ENCODE measurements around the gene DNAJA4. TPM values are rescaled to one million over a fixed set of nuclear protein-coding genes. Genes with fewer than 3 reads are reported as not detected.
A peak's percentile ranks its signal among the peaks of the same experiment; 100 is the strongest.

DNAJA4 gene
- total and polyA plus RNA-seq, 9 of the 15 experiments (the other 6 are each of a cell fraction or from before 2014, with no cell fraction given) = 0.11 to 1.0 (median 0.16) TPM; not detected in 4

DNA sequence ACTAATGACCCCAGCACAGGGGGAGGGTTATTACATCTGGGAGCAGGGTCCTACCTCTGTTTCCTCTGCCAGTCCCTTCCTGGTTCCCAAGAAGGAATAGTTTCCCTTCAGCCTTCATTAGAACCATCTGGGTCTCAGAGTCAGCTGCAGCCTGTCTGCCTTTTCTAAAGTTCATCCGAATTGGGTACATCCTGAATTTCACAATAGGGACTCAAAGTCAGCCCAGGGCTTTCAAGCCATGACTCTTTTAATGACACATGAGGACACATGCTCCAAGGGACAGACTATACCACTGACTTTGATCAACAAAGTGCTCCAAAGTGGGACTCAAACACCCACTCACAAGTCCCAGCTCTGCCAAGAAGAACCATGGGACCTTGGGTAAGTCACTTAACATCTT is 63.1 kb downstream of the DNAJA4 start:
- Histone ChIP-seq H4K20me1 (replicated peaks; ENCODE audit: control insufficient read depth, insufficient read depth, low read length) (no peaks in the 10 kb centered on the region), H3K4me1 (replicated peaks in 1 of 2; ENCODE audit: control insufficient read depth in 2 of 2, insufficient read depth in 2 of 2, low read length in 2 of 2) (peaks cover 0 to 7% of the 10 kb centered on the region in 2 experiments; a peak in 3 of 5 replicates), H2AFZ (ENCODE audit: low read depth, low read length) (no peak overlapping the region), H3K79me2 (ENCODE audit: control insufficient read depth, insufficient read depth, low read length) (no peaks in the 10 kb centered on the region), H3K4me3 (no peak overlapping the region), H3K9me3 (replicated peaks; ENCODE audit: control insufficient read depth, insufficient read depth, low read depth, low read length) (no peaks in the 10 kb centered on the region), H3K9ac (ENCODE audit: insufficient read depth in 1 of 2, low read depth in 2 of 2, low read length in 2 of 2) (no peak overlapping the region), H3K9me1 (ENCODE audit: control insufficient read depth, insufficient read depth, low read length) (no peaks in the 10 kb centered on the region), H3K27me3 (ENCODE audit: control insufficient read depth in 2 of 2, insufficient read depth in 2 of 2, low read length in 2 of 2) (peaks cover 6 to 50% of the 10 kb centered on the region in 2 experiments; a peak in 4 of 5 replicates), H3K27ac (ENCODE audit: extremely low read depth, low read depth, low read length) (no peak overlapping the region), H3K36me3 (ENCODE audit: control insufficient read depth, insufficient read depth, low read length) (no peaks in the 10 kb centered on the region), H3K4me2 (ENCODE audit: insufficient read depth, low read length) (no peak overlapping the region)
- POLR2A ChIA-PET = interaction anchor here (1.4 kb wide), 1 partner anchor 28 kb away, joined by 3 read pairs; the partner anchor contains the start of gene SKIC8
- TF ChIP-seq ETV6 (IDR thresholded peaks at IDR 0.05; ENCODE audit: borderline replicate concordance in 1 of 2, low read depth in 2 of 2, low read length in 1 of 2) (no peak), ETV6 (CRISPR knock-in tag; IDR thresholded peaks at IDR 0.05; ENCODE audit: borderline replicate concordance) (no peak), CEBPB (tag; IDR thresholded peaks at IDR 0.05) (peak; percentile 25; the same call in 1 of the 2 replicates)
- no TSS peak for BruUV-seq (replicated peaks)
- CTCF ChIA-PET (ENCODE audit: low intra/inter-chr PET ratio) = no interaction called here
- ATAC-seq (no peak), DNase-seq (ENCODE audit: extremely low read depth in 1 of 4, low spot score in 3 of 4) (no peak), FAIRE-seq (no peak)
- intact Hi-C loops (cut with micrococcal nuclease) = no loop called here
- WGBS (ENCODE audit: insufficient coverage, low coverage, missing lambda C conversion rate) = 0% methylated on average over 1 of the region's 1 CpG
- in situ Hi-C loops (cut with MboI) = no loop called here

GRCh38 chr15:78329625-78330024 is 65.3 kb downstream of the DNAJA4 start:
- no TSS peak for BruUV-seq (replicated peaks)
- in situ Hi-C loops (cut with MboI) = no loop called here
- TF ChIP-seq CHD1 (IDR thresholded peaks at IDR 0.05; ENCODE audit: low read length) (no peak), CHAMP1 (IDR thresholded peaks at IDR 0.05) (no peak), NFE2L1 (tag; IDR thresholded peaks at IDR 0.05; ENCODE audit: borderline replicate concordance, low read depth) (no peak), ZNF133 (CRISPR knock-in tag; IDR thresholded peaks at IDR 0.05) (no peak), ID3 (CRISPR knock-in tag; IDR thresholded peaks at IDR 0.05) (no peak), ID3 (tag; IDR thresholded peaks at IDR 0.05) (no peak), ZNF146 (CRISPR knock-in tag; IDR thresholded peaks at IDR 0.05; ENCODE audit: unreplicated experiment) (no peak), LEF1 (IDR thresholded peaks at IDR 0.05) (no peak), ZNF639 (CRISPR knock-in tag; conservative IDR thresholded peaks at IDR 0.05 in 1 of 2, IDR thresholded peaks at IDR 0.05 in 1 of 2) (no peak)

More at GRCh38 chr15:78329625-78330024, 65.3 kb downstream of the DNAJA4 start:
- H3K4me2 ChIP-seq (ENCODE audit: insufficient read depth, low read length) = no peak overlapping the region
- no peak overlapping the region for H3K27ac ChIP-seq (ENCODE audit: extremely low read depth, low read depth, low read length)
- intact Hi-C loops (cut with micrococcal nuclease) = no loop called here
- ChIA-PET POLR2A (interaction anchor here (0.6 to 0.9 kb wide), 2 partner anchors 9 to 30 kb away, joined by 3 read pairs; partner anchors contain the start of gene SKIC8), CTCF (ENCODE audit: low intra/inter-chr PET ratio) (no interaction called here)
- WGBS (ENCODE audit: insufficient coverage, low coverage, missing lambda C conversion rate) = 0% methylated on average over 4 of the region's 4 CpGs
- no peak for DNase-seq (ENCODE audit: extremely low read depth in 1 of 4, low spot score in 3 of 4)
- FAIRE-seq = no peak
- no peaks in the 10 kb centered on the region for H3K36me3 ChIP-seq (ENCODE audit: control insufficient read depth, insufficient read depth, low read length)
- H3K4me1 ChIP-seq (replicated peaks in 1 of 2; ENCODE audit: control insufficient read depth in 2 of 2, insufficient read depth in 2 of 2, low read length in 2 of 2) = peaks cover 0 to 4% of the 10 kb centered on the region in 2 experiments; a peak in 3 of 5 replicates
- no peaks in the 10 kb centered on the region for H4K20me1 ChIP-seq (replicated peaks; ENCODE audit: control insufficient read depth, insufficient read depth, low read length)
- no peaks in the 10 kb centered on the region for H3K9me3 ChIP-seq (replicated peaks; ENCODE audit: control insufficient read depth, insufficient read depth, low read depth, low read length)
- no peak for ATAC-seq
- peaks cover 6 to 52% of the 10 kb centered on the region in 2 experiments; a peak in 4 of 5 replicates for H3K27me3 ChIP-seq (ENCODE audit: control insufficient read depth in 2 of 2, insufficient read depth in 2 of 2, low read length in 2 of 2)
- H3K9me1 ChIP-seq (ENCODE audit: control insufficient read depth, insufficient read depth, low read length) = no peaks in the 10 kb centered on the region
- H2AFZ ChIP-seq (ENCODE audit: low read depth, low read length) = no peak overlapping the region
- H3K9ac ChIP-seq (ENCODE audit: insufficient read depth in 1 of 2, low read depth in 2 of 2, low read length in 2 of 2) = no peak overlapping the region
- no peaks in the 10 kb centered on the region for H3K79me2 ChIP-seq (ENCODE audit: control insufficient read depth, insufficient read depth, low read length)
- no peak overlapping the region for H3K4me3 ChIP-seq

Data from K562 (cell line).